Mesendoderm (in vitro differentiated cells): ENCODE measurements around the gene ZPR1.

Experiments used
- DNase-seq: peaks from one replicate; pipeline ENCODE4 v3.0.0; 2013
- H2AK5ac ChIP-seq: 2 replicates; pipeline ENCODE4 v1.6.1; 2013; ENCODE audit warnings: low read length, inconsistent platforms
- H2BK120ac ChIP-seq: 2 replicates; pipeline ENCODE4 v1.6.1; 2013; ENCODE audit warnings: low read depth, mild to moderate bottlenecking, low read length, moderate library complexity, mixed read lengths
- H2BK15ac ChIP-seq: replicated peaks from 2 replicates; pipeline ENCODE4 v1.6.1; 2013; ENCODE audit warnings: low read depth, mild to moderate bottlenecking, moderate library complexity
- H2BK5ac ChIP-seq: 2 replicates; pipeline ENCODE4 v1.6.1; 2013; ENCODE audit warnings: low read length, inconsistent platforms
- H3K18ac ChIP-seq: 2 replicates; pipeline ENCODE4 v1.6.1; 2013; ENCODE audit warnings: mild to moderate bottlenecking, low read length, mixed read lengths
- H3K23ac ChIP-seq: one replicate; pipeline ENCODE4 v1.6.1; 2013; ENCODE audit warnings: low read length
- H3K27ac ChIP-seq: 2 replicates; pipeline ENCODE4 v1.5.1; 2013; ENCODE audit warnings: low read depth, mild to moderate bottlenecking, inconsistent platforms, low read length, moderate library complexity
- H3K27me3 ChIP-seq: 2 replicates; pipeline ENCODE4 v1.6.1; 2013; ENCODE audit warnings: low read length, control low read depth, mild to moderate bottlenecking, inconsistent platforms; ENCODE audit not compliant: insufficient read depth, poor library complexity
- H3K36me3 ChIP-seq: 2 replicates; pipeline ENCODE4 v1.6.1; 2013; ENCODE audit warnings: low read length, inconsistent platforms; ENCODE audit not compliant: control insufficient read depth, insufficient read depth
- H3K4ac ChIP-seq: one replicate; pipeline ENCODE4 v1.6.1; 2013; ENCODE audit warnings: low read depth, mild to moderate bottlenecking, low read length, moderate library complexity
- H3K4me1 ChIP-seq: 2 replicates; pipeline ENCODE4 v1.6.1; 2013; ENCODE audit warnings: low read depth, low read length, inconsistent platforms; ENCODE audit not compliant: control insufficient read depth
- H3K4me2 ChIP-seq: 2 replicates; pipeline ENCODE4 v1.6.1; 2013; ENCODE audit warnings: low read length
- H3K4me3 ChIP-seq: 2 replicates; pipeline ENCODE4 v1.5.1; 2013; ENCODE audit warnings: mild to moderate bottlenecking, low read length
- H3K56ac ChIP-seq: one replicate; pipeline ENCODE4 v1.6.1; 2013; ENCODE audit warnings: low read length
- H3K79me1 ChIP-seq: 2 replicates; pipeline ENCODE4 v1.6.1; 2013; ENCODE audit warnings: low read length, inconsistent platforms
- H3K79me2 ChIP-seq: 2 replicates; pipeline ENCODE4 v1.6.1; 2013; ENCODE audit warnings: mild to moderate bottlenecking, low read length; ENCODE audit not compliant: control insufficient read depth, insufficient read depth
- H3K9ac ChIP-seq: 2 replicates; pipeline ENCODE4 v1.6.1; 2013; ENCODE audit warnings: low read length, inconsistent platforms
- H4K5ac ChIP-seq: one replicate; pipeline ENCODE4 v1.6.1; 2013; ENCODE audit warnings: low read length
- H4K8ac ChIP-seq: one replicate; pipeline ENCODE4 v1.6.1; 2013; ENCODE audit warnings: low read depth, mild to moderate bottlenecking, control low read depth, low read length, moderate library complexity
- WGBS: extraction: QIAGEN DNeasy Blood & Tissue Kit; methylation state at CpG from one replicate; pipeline ENCODE4 v1.1.7; 2013; ENCODE audit warnings: low lambda C conversion rate, missing lambda C conversion rate; ENCODE audit not compliant: insufficient coverage; ENCODE audit errors: extremely low coverage; 5-methylcytosine and 5-hydroxymethylcytosine counted together

ZPR1 gene

DNA sequence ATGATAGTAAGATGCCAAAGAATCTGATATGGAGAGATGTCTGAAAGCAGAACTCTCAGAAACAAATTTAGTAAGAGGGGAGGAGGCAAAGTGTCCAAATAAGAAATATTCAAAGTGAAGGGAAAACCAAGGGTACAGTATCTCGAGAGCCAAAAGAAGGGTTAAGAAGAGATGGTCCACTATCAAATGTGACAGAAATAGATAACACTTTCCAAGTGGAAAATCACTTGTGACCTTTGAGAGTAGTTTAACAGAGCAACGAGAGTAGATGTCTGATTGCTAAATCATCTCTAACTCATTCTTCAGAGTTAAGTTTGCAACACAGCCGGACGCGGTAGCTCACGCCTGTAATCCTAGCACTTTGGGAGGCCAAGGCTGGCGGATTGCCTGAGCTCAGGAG is 10.8 kb downstream of the ZPR1 start:
- Histone ChIP-seq H3K4me3 (no peak overlapping the region), H2BK120ac (no peak overlapping the region), H3K4me1 (no peaks in the 10 kb centered on the region)

GRCh38 chr11:116776522-116776984 is 11.3 kb downstream of the ZPR1 start:
- Histone ChIP-seq H4K5ac (no peak overlapping the region), H3K4me1 (peaks cover 2% of the 10 kb centered on the region), H3K56ac (no peak overlapping the region), H3K27me3 (no peaks in the 10 kb centered on the region), H2AK5ac (no peak overlapping the region), H2BK5ac (no peak overlapping the region), H3K4me3 (no peak overlapping the region), H3K27ac (no peak overlapping the region), H3K4me2 (no peak overlapping the region), H3K18ac (no peak overlapping the region), H2BK120ac (no peak overlapping the region), H4K8ac (no peak overlapping the region), H3K23ac (no peak overlapping the region), H3K79me2 (peaks cover 6% of the 10 kb centered on the region), H2BK15ac (no peak overlapping the region), H3K9ac (no peak overlapping the region), H3K79me1 (peaks cover 1% of the 10 kb centered on the region), H3K4ac (no peak overlapping the region), H3K36me3 (peaks cover 12% of the 10 kb centered on the region)
- DNase-seq, result no peak

More for the DNA sequence above, 10.8 kb downstream of the ZPR1 start:
- no peak overlapping the region for H3K23ac ChIP-seq
- peaks cover under 1% of the 10 kb centered on the region for H3K79me2 ChIP-seq
- H3K27me3 ChIP-seq, result no peaks in the 10 kb centered on the region
- no CpG with 5 or more reads among the region's 7 CpGs for WGBS
- H3K79me1 ChIP-seq, result no peaks in the 10 kb centered on the region
- H3K36me3 ChIP-seq, result peaks cover 13% of the 10 kb centered on the region
- no peak overlapping the region for H4K5ac ChIP-seq
- H3K56ac ChIP-seq, result no peak overlapping the region
- H3K27ac ChIP-seq, result no peak overlapping the region
- no peak for DNase-seq
- no peak overlapping the region for H4K8ac ChIP-seq
- no peak overlapping the region for H3K9ac ChIP-seq
- no peak overlapping the region for H2BK5ac ChIP-seq
- no peak overlapping the region for H2BK15ac ChIP-seq
- H3K4me2 ChIP-seq, result no peak overlapping the region
- H3K18ac ChIP-seq, result no peak overlapping the region
- no peak overlapping the region for H2AK5ac ChIP-seq
- H3K4ac ChIP-seq, result no peak overlapping the region

- Histone ChIP-seq H2AK5ac (no peak overlapping the region), H3K4ac (no peak overlapping the region), H3K23ac (no peak overlapping the region), H3K4me3 (no peak overlapping the region), H3K79me1 (peaks cover 3% of the 10 kb centered on the region), H2BK5ac (no peak overlapping the region), H3K4me2 (no peak overlapping the region), H3K18ac (no peak overlapping the region), H3K27me3 (no peaks in the 10 kb centered on the region), H2BK120ac (no peak overlapping the region), H3K27ac (no peak overlapping the region), H3K9ac (no peak overlapping the region), H4K5ac (no peak overlapping the region), H3K79me2 (peaks cover 11% of the 10 kb centered on the region), H4K8ac (no peak overlapping the region), H3K56ac (no peak overlapping the region), H2BK15ac (no peak overlapping the region), H3K36me3 (peaks cover 10% of the 10 kb centered on the region), H3K4me1 (peaks cover 3% of the 10 kb centered on the region)
- WGBS, result no CpG with 5 or more reads among the region's 5 CpGs
- no peak for DNase-seq
Observed at GRCh38 chr11:116775975-116776374, 11.8 kb downstream of the ZPR1 start.

- no peak overlapping the region for H2BK15ac ChIP-seq
- no peak overlapping the region for H4K8ac ChIP-seq
- H4K5ac ChIP-seq, result no peak overlapping the region
- H3K27me3 ChIP-seq, result no peaks in the 10 kb centered on the region
- H3K4me2 ChIP-seq, result no peak overlapping the region
- H3K79me2 ChIP-seq, result peaks cover 19% of the 10 kb centered on the region
- no peak overlapping the region for H2BK5ac ChIP-seq
- no peak overlapping the region for H3K23ac ChIP-seq
- H3K36me3 ChIP-seq, result peaks cover 10% of the 10 kb centered on the region
- peaks cover 3% of the 10 kb centered on the region for H3K4me1 ChIP-seq
- no peak overlapping the region for H3K56ac ChIP-seq
- no peak overlapping the region for H3K4ac ChIP-seq
- no peak overlapping the region for H2AK5ac ChIP-seq
- H3K9ac ChIP-seq, result no peak overlapping the region
- H3K4me3 ChIP-seq, result no peak overlapping the region
- peaks cover 3% of the 10 kb centered on the region for H3K79me1 ChIP-seq
- H3K27ac ChIP-seq, result no peak overlapping the region
- H3K18ac ChIP-seq, result no peak overlapping the region
- no peak overlapping the region for H2BK120ac ChIP-seq
- WGBS, result no CpG with 5 or more reads among the region's 5 CpGs
- no peak for DNase-seq
Observed at GRCh38 chr11:116774661-116775060, 13.2 kb downstream of the ZPR1 start.

- H3K79me2 ChIP-seq, result peaks cover 19% of the 10 kb centered on the region
- H3K79me1 ChIP-seq, result peaks cover 3% of the 10 kb centered on the region
- peak overlapping the region; percentile 72 for H3K4ac ChIP-seq
- H3K18ac ChIP-seq, result peak overlapping the region; percentile 88
- WGBS, result no CpG with 5 or more reads among the region's 25 CpGs
- no peaks in the 10 kb centered on the region for H3K27me3 ChIP-seq
- no peak overlapping the region for H2BK5ac ChIP-seq
- peak overlapping the region; percentile 84 for H3K9ac ChIP-seq
- peak overlapping the region; percentile 59 for H3K4me3 ChIP-seq
- no peak overlapping the region for H4K5ac ChIP-seq
- H3K36me3 ChIP-seq, result peaks cover 7% of the 10 kb centered on the region
- peak overlapping the region; percentile 71 for H3K27ac ChIP-seq
- no peak overlapping the region for H2AK5ac ChIP-seq
- H3K23ac ChIP-seq, result no peak overlapping the region
- no peak for DNase-seq
- no peak overlapping the region for H2BK120ac ChIP-seq
- peak overlapping the region; percentile 98 for H3K56ac ChIP-seq
- H2BK15ac ChIP-seq, result no peak overlapping the region
- no peak overlapping the region for H4K8ac ChIP-seq
- peaks cover 3% of the 10 kb centered on the region for H3K4me1 ChIP-seq
- H3K4me2 ChIP-seq, result peak overlapping the region; percentile 92
Observed at GRCh38 chr11:116773203-116774097, 14.4 kb downstream of the ZPR1 start.
